ENCODE data around the gene EDDM13. TPM values are rescaled to one million over a fixed set of nuclear protein-coding genes. Genes with fewer than 3 reads are reported as not detected.

Gene EDDM13
- total RNA-seq (2022; extraction: Qiagen RNA extraction; ENCODE audit: low read depth), result not detected in 5 replicates

GRCh38 chr19:56272161-56272798, at the start of gene EDDM13:
Gene EDDM13, plus strand, starts transcription at chr19:56272748. Its CDS starts 87 bp downstream, at chr19:56272835.

GRCh38 chr19:56314381-56315076, 42.0 kb downstream of the EDDM13 start, which contains the start of gene ZSCAN5A:
Gene ZSCAN5A, minus strand, starts transcription at chr19:56314839. Its CDS starts 89,793 bp downstream, at chr19:56225046.

Other genes starting within 250 kb of the EDDM13 start
- 24.6 to 49.2 TPM (median 45.2 TPM) in 5 replicates for gene ZNF787, start 151.5 kb upstream of the EDDM13 start, total RNA-seq (2022; extraction: Qiagen RNA extraction; ENCODE audit: low read depth)
- 17.0 to 32.9 TPM (median 30.4 TPM) in 5 replicates for gene ZNF444, start 131.5 kb upstream of the EDDM13 start, total RNA-seq (2022; extraction: Qiagen RNA extraction; ENCODE audit: low read depth)
- gene GALP, start 96.7 kb upstream of the EDDM13 start, total RNA-seq (2022; extraction: Qiagen RNA extraction; ENCODE audit: low read depth), result not detected in 5 replicates
- 0.03 TPM in 1 of 5 replicates, not detected in the others for gene ZSCAN5B, start 75.0 kb upstream of the EDDM13 start, total RNA-seq (2022; extraction: Qiagen RNA extraction; ENCODE audit: low read depth)
- not detected in 5 replicates for gene ZSCAN5C, start 70.5 kb upstream of the EDDM13 start, total RNA-seq (2022; extraction: Qiagen RNA extraction; ENCODE audit: low read depth)
- gene ZSCAN5A, start 42.1 kb downstream of the EDDM13 start, total RNA-seq (2022; extraction: Qiagen RNA extraction; ENCODE audit: low read depth), result 7.7 to 12.8 TPM (median 9.2 TPM) in 5 replicates
- 1.0 to 2.0 TPM (median 1.3 TPM) in 5 replicates for gene ZNF582, start 120.8 kb downstream of the EDDM13 start, total RNA-seq (2022; extraction: Qiagen RNA extraction; ENCODE audit: low read depth)
- 1.7 to 2.6 TPM (median 2.5 TPM) in 5 replicates for gene ZNF583, start 131.6 kb downstream of the EDDM13 start, total RNA-seq (2022; extraction: Qiagen RNA extraction; ENCODE audit: low read depth)
- gene ZNF667, start 204.6 kb downstream of the EDDM13 start, total RNA-seq (2022; extraction: Qiagen RNA extraction; ENCODE audit: low read depth), result not detected in 5 replicates
- 0.02 to 0.05 TPM (median 0.03 TPM) in 4 of 5 replicates, not detected in the other for gene ZNF471, start 235.1 kb downstream of the EDDM13 start, total RNA-seq (2022; extraction: Qiagen RNA extraction; ENCODE audit: low read depth)

Measured in A549 treated with CpdA at 1 μM for 4 hours (cell line).